GM13976 (cell line): ENCODE measurements around the gene RABEP1.

ENCODE experiments used
- DNase-seq: peaks from one replicate; pipeline ENCODE4 v3.0.0; 2012; ENCODE audit warnings: low spot score
- in situ Hi-C: fragments of 300-500 bp; cut with MboI; formaldehyde crosslinking; loops from one replicate; pipeline ENCODE4 v1.12.0; 2022; ENCODE audit warnings: low sequenced_read_pairs, mixed read lengths, inconsistent platforms; ENCODE audit not compliant: unreplicated experiment
- TF ChIP-seq, protein P1 (sequence below): IDR thresholded peaks from 2 replicates; pipeline ENCODE4 v1.5.1; 2012; ENCODE audit warnings: borderline replicate concordance, mild to moderate bottlenecking; ENCODE audit not compliant: insufficient read depth; ENCODE audit errors: extremely low read depth, missing control alignments, control extremely low read depth

Gene RABEP1

DNA sequence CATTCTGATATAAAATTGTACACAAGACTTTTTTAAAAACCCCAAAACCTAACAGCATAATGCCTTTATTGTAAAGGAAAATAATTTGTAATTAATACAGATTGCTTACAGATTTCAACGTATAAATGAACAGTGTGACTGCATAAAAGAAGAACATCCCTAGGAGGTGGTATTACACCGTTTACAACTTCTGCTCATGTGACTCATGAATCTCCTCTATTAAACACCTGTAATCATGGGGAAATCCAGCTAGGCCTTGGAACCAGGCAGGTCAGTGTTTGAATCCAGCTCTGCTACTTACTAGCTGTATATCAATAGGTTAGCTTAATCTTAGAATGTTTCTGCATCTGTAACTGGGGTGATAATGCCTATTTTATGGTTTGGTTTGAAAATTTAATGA is 15.2 kb downstream of the RABEP1 start:
- TF ChIP-seq, protein P1, sequence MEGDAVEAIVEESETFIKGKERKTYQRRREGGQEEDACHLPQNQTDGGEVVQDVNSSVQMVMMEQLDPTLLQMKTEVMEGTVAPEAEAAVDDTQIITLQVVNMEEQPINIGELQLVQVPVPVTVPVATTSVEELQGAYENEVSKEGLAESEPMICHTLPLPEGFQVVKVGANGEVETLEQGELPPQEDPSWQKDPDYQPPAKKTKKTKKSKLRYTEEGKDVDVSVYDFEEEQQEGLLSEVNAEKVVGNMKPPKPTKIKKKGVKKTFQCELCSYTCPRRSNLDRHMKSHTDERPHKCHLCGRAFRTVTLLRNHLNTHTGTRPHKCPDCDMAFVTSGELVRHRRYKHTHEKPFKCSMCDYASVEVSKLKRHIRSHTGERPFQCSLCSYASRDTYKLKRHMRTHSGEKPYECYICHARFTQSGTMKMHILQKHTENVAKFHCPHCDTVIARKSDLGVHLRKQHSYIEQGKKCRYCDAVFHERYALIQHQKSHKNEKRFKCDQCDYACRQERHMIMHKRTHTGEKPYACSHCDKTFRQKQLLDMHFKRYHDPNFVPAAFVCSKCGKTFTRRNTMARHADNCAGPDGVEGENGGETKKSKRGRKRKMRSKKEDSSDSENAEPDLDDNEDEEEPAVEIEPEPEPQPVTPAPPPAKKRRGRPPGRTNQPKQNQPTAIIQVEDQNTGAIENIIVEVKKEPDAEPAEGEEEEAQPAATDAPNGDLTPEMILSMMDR: no peak
- no peak for DNase-seq
- in situ Hi-C loops: no loop called here

DNA sequence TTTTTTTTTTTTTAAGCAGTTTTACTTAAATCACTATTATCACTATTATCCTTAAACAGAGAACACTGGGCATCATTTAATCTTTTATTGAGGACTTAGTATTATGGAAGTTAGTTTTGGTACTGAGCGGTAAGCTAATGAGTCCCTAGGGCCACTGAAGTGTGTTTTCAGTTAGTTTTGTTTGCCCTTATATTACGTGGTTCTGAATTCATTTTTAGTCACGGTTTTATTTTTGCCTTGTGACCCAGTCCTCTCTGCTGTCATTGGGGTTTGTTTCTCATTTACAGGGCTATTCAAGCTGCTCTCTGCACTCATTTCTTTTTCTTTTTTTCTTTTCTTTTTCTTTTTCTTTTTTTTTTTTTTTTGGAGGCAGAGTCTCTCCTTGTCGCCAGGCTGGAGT is 17.3 kb downstream of the RABEP1 start:
- in situ Hi-C loops: no loop called here
- TF ChIP-seq, protein P1: no peak
- no peak for DNase-seq

DNA sequence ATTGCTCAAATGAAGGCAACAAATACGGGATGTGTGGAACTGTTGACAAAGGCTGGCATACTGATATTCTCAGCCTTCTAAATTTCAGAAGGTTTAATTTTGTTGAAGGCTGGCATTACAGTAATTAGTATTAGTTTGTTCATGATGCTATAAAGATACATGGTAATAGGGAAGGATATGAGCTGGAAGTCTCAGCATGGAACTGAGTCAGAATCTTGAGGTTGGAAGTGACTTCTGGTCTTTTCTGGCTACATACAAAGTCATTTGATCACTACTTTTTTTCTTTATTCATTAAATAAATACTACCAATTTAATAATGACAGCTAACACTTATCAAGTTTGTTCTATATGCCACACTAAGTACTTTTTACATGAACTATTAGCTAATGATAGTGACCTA is 22.6 kb downstream of the RABEP1 start:
- TF ChIP-seq, protein P1: no peak
- in situ Hi-C loops: no loop called here
- DNase-seq: no peak

DNA sequence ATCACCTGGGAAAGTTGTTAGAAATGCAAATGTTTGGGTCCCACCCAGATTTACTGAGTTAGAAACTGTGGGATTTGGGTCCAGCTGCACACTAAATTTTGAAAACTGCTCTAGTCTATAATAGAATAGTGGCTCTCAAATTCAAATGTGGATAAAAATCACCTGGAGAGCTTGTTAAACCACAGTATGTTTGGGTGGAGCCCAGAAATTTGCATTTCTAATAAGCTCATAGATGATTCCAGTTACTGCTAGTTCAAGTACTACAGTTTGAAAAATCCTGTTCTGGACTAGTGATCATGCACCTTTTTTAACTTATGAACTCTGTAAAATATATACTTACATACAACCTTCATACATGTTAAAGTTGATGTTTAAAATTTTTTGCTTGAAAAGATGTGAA is 27.8 kb downstream of the RABEP1 start:
- TF ChIP-seq, protein P1: no peak
- in situ Hi-C loops: no loop called here
- DNase-seq: no peak

DNA sequence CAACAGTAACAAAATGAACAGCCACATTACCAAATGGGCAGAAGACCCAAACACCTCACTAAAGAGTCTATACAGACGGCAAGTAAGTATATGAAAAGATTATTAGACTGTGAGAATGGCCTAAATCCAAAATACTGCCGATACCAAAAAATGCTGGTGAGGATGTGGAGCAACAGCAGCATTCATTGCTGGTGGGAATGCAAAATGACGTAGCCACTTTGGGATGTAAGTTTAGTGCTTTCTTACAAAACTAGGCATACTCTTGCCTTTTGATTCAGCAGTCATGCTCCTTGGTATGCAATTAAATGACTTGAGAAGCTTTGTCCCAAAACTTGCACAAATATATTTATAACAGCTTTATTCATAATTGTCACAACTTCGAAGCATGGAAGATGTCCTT is 43.8 kb downstream of the RABEP1 start:
- DNase-seq: no peak
- in situ Hi-C loops: no loop called here
- TF ChIP-seq, protein P1: no peak

DNA sequence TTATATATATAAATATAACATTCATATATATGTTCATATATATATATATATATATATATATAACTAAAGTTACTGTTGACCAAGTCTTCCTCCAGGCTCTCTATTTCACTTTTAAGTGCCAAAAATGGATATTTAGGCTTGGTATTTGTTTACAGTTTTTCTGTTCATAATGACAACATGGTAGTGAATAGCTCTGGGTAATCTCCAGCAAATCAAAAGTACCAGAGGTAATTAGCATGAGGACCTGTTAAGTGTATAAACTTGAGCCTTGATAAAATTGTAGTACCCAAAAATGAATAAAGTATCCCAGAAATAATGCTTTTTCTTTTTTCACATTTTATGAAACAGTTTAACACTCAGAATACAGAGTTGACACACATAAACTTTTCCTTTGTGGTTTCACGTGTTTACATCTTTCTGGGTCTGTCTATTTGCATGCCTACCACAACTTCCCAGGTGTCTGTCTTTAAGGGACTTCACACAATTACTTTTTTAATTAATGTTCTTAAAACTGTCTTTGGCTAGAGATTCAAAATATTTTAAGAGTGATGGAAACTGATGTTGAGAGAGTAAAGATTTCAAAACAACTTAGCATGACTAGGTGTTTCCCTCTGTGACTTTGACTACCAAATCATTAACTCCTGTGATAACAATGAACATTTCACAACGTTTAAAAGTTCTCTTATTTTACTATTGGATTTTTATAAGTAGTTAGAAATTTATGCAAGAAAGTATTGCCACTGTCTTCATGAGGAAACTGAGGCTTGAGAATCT is 47.9 kb downstream of the RABEP1 start:
- in situ Hi-C loops: no loop called here
- no peak for DNase-seq
- TF ChIP-seq, protein P1: no peak
